C4-2B (cell line): Measurements from ENCODE around the gene CREM.
A peak's percentile ranks its signal among the peaks of the same experiment; 100 is the strongest.

ENCODE experiments used
- CTCF ChIP-seq: fragments of 450-650 bp; conservative IDR thresholded peaks from 2 replicates; pipeline ENCODE4 v1.5.1; 2017; ENCODE audit warnings: mild to moderate bottlenecking
- ZFX ChIP-seq: fragments of 450-650 bp; IDR thresholded peaks from 2 replicates; pipeline ENCODE4 v1.6.1; 2017

GRCh38 chr10:35228058-35228457 lies 101.4 kb downstream of the CREM start:
- TF ChIP-seq ZFX = no peak
- peak; percentile 21; the same call in 1 of the 2 replicates for TF ChIP-seq CTCF
